DOHH2 (cell line): Measurements from ENCODE around the gene GUCY2D.

Experiments used
- EZH2phosphoT487 ChIP-seq: fragments of 200-600 bp; sonication (generic); IDR thresholded peaks from 2 replicates; pipeline ENCODE4 v1.6.1; 2017; ENCODE audit warnings: borderline replicate concordance, mild to moderate bottlenecking, antibody characterized with exemption, low read length, moderate library complexity, mixed read lengths
- TF ChIP-seq, protein P1 (sequence below): fragments of 200-600 bp; sonication (generic); IDR thresholded peaks from one replicate; pipeline ENCODE4 v1.5.1; 2014; ENCODE audit warnings: antibody characterized with exemption, mild to moderate bottlenecking, low read depth, low read length; ENCODE audit not compliant: poor library complexity, severe bottlenecking

DNA sequence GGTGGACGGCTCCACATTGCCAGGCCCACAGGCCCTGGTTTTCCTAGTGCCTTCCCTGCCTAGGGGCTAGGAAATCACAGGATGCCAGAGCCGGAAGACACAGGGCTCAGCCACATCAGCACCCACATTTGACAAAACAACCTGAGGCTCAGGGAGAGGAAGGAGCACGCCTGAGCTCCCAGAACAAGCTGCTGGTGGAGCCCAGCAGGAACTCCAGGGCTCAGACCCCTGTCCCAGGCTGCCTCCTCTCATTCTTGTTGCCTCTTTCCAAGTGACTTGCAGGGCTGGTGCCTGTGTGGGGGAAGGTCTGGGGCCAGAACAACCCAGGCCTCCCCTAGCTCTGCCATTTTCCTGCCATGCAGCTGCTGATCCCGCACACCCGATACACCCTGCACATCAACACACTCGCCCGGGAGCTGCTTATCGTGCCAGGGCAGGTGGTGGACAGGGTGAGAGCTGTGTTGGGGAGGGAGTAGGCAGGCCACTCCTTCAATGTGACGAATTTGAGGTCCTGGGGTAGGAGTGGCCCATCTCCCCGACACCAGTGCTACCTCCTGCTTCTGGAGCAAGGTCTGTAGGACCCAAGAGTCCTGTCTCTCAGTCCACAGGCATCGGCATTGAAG is 44.0 kb downstream of the GUCY2D start:
- TF ChIP-seq, protein P1, sequence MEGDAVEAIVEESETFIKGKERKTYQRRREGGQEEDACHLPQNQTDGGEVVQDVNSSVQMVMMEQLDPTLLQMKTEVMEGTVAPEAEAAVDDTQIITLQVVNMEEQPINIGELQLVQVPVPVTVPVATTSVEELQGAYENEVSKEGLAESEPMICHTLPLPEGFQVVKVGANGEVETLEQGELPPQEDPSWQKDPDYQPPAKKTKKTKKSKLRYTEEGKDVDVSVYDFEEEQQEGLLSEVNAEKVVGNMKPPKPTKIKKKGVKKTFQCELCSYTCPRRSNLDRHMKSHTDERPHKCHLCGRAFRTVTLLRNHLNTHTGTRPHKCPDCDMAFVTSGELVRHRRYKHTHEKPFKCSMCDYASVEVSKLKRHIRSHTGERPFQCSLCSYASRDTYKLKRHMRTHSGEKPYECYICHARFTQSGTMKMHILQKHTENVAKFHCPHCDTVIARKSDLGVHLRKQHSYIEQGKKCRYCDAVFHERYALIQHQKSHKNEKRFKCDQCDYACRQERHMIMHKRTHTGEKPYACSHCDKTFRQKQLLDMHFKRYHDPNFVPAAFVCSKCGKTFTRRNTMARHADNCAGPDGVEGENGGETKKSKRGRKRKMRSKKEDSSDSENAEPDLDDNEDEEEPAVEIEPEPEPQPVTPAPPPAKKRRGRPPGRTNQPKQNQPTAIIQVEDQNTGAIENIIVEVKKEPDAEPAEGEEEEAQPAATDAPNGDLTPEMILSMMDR, result no peak
- TF ChIP-seq EZH2phosphoT487, result no peak
